HepG2 (cell line): ENCODE results near the gene CCDC120. TPM values are rescaled to one million over a fixed set of nuclear protein-coding genes. Genes with fewer than 3 reads are reported as not detected.

Experiments
- ADNP ChIP-seq: sonication (generic); formaldehyde crosslinking; IDR thresholded peaks from 2 replicates; pipeline ENCODE4 v1.4.0; 2020; ENCODE audit warnings: missing genetic modification reagents
- DNMT3B ChIP-seq: conservative IDR thresholded peaks from 2 replicates; pipeline ENCODE4 v1.6.1; 2016; ENCODE audit warnings: missing biosample characterization, control low read depth
- GATAD1 ChIP-seq: IDR thresholded peaks from 2 replicates; pipeline ENCODE4 v1.6.1; 2016; ENCODE audit warnings: missing genetic modification reagents, missing compliant biosample characterization
- KAT7 ChIP-seq: IDR thresholded peaks from 2 replicates; pipeline ENCODE4 v1.6.1; 2018; ENCODE audit warnings: borderline replicate concordance, missing compliant biosample characterization
- MAFK ChIP-seq, 2 experiments: IDR thresholded peaks in 1 of 2; conservative IDR thresholded peaks in 1 of 2; 2 replicates each; pipeline ENCODE4 v1.6.1; 2011; ENCODE audit warnings: improper control_type of control experiment in 2 of 2, low read length in 2 of 2
- MED1 ChIP-seq: sonication (generic); formaldehyde crosslinking; IDR thresholded peaks from 2 replicates; pipeline ENCODE4 v1.4.0; 2020; ENCODE audit warnings: missing genetic modification reagents
- NFIB ChIP-seq: sonication (generic); formaldehyde crosslinking; IDR thresholded peaks from 2 replicates; pipeline ENCODE4 v1.9.0; 2021; ENCODE audit warnings: missing genetic modification reagents, mild to moderate bottlenecking, borderline replicate concordance
- NFKBIZ ChIP-seq: IDR thresholded peaks from 2 replicates; pipeline ENCODE4 v1.6.1; 2018; ENCODE audit warnings: missing genetic modification reagents, missing compliant biosample characterization
- ZNF296 ChIP-seq: sonication (generic); formaldehyde crosslinking; conservative IDR thresholded peaks from 2 replicates; pipeline ENCODE4 v1.5.0; 2020; ENCODE audit warnings: mild to moderate bottlenecking, missing genetic modification reagents
- ZNF329 ChIP-seq: sonication (generic); formaldehyde crosslinking; IDR thresholded peaks from 2 replicates; pipeline ENCODE4 v1.9.0; 2021; ENCODE audit warnings: low read depth, mild to moderate bottlenecking, missing genetic modification reagents
- polyA plus RNA-seq, 8 experiments: library from polyadenylated mRNA; depleted of rRNA in 3 of 8; stranded (reverse) in 7 of 8; unstranded in 1 of 8; fragments of >200 nt; fragmentation: Illumina TruSeq in 4 of 8; extraction: Trizol in 4 of 8; gene quantifications; 2 replicates each; pipeline versions ENCODE4 v1.2.1 to v1.2.3, GENCODE V29; 2011 to 2016; ENCODE audit warnings: low read depth in 4 of 8, missing spikeins in 1 of 8, mixed read lengths in 1 of 8; ENCODE audit not compliant: insufficient read depth in 1 of 8
- total RNA-seq, 5 experiments: library from RNA; depleted of rRNA; stranded (reverse); fragments of >200 nt; fragmentation: Illumina TruSeq; extraction: Trizol; gene quantifications; 2 replicates each; pipeline ENCODE4 v1.2.3, GENCODE V29; 2016; ENCODE audit warnings: low read depth in 1 of 5
- TF ChIP-seq, protein P1 (sequence below): IDR thresholded peaks from 2 replicates; pipeline ENCODE4 v1.6.1; 2012; ENCODE audit warnings: inconsistent platforms
- TF ChIP-seq, protein P2 (sequence below): IDR thresholded peaks from 2 replicates; pipeline ENCODE4 v1.4.0; 2020; ENCODE audit warnings: mild to moderate bottlenecking, missing genetic modification reagents
- TF ChIP-seq, protein P3 (sequence below): sonication (generic); formaldehyde crosslinking; IDR thresholded peaks from 2 replicates; pipeline ENCODE4 v1.5.0; 2020; ENCODE audit warnings: mild to moderate bottlenecking, missing genetic modification reagents
- TF ChIP-seq, protein P4 (sequence below): sonication (generic); formaldehyde crosslinking; IDR thresholded peaks from 2 replicates; pipeline ENCODE4 v1.8.1; 2023; ENCODE audit warnings: missing genetic modification reagents, inconsistent platforms, borderline replicate concordance
- TF ChIP-seq, protein P5 (sequence below): IDR thresholded peaks from 2 replicates; pipeline ENCODE4 v1.6.1; 2016; ENCODE audit warnings: low read depth, missing genetic modification reagents, missing compliant biosample characterization

CCDC120 gene
- total and polyA plus RNA-seq, 2 of the 13 experiments (the other 11 are each of a cell fraction or from before 2014, with no cell fraction given) = 0.89 to 3.2 TPM

DNA sequence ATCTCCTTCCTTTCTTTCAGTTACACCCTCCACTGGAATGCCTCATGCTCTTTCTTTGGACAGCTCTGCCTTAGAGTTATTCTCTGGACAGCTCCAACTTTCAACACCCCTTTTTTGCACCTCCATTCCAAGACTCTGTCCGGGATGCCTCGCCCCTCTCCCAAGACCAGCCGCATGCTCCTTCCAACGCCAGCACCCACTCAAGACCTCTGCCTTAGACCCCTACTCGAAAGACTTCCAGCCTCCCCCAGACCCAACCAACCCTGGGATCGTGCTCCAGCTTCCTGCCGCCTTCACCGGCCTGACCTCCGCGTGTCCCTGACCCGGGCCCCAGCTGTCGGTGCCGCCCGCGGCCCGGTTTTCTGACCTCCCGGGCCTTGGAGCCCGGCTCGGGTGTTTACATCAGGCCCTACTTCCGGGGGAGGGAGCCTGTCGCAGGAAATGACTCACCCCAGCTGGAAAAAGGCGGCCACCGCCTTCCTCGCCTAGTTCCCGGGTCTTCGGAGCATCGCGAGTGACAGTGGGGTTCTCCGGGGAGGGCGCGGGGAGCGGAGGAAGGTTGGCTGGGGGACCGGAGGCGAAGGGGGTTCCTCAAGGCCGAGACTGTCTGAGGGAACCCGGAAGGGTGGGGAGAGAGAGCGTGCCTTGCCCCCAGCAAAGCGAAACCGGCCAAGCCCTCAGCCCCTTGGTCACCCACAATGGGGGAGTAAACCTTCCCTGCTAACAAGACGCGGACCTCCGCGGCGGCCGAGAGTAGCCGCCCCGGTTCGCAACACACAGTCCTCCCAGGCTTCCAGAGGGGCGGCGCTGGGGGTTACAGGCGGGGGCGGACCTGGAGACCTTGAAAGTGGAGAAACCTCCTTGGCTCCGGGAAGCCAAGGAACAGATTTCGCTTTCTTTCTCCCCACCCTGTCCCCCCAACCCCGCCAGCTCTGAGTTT, 21.0 kb downstream of the CCDC120 start, which contains the start of gene WDR45 (continued):
- TF ChIP-seq, protein P1, sequence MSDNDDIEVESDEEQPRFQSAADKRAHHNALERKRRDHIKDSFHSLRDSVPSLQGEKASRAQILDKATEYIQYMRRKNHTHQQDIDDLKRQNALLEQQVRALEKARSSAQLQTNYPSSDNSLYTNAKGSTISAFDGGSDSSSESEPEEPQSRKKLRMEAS = peak; percentile 74
- TF ChIP-seq DNMT3B (CRISPR knock-in tag) = no peak
- no peak for TF ChIP-seq ZNF329 (CRISPR knock-in tag)
- TF ChIP-seq NFKBIZ (CRISPR knock-in tag) = no peak
- TF ChIP-seq MAFK (conservative IDR thresholded peaks at IDR 0.05 in 1 of 2, IDR thresholded peaks at IDR 0.05 in 1 of 2; ENCODE audit: low read length in 2 of 2) = no peak
- TF ChIP-seq KAT7 = no peak
- TF ChIP-seq MED1 (CRISPR knock-in tag) = peak; percentile 60
- no peak for TF ChIP-seq NFIB (CRISPR knock-in tag)
- peak; percentile 81 for TF ChIP-seq GATAD1 (CRISPR knock-in tag)
- TF ChIP-seq, protein P2, sequence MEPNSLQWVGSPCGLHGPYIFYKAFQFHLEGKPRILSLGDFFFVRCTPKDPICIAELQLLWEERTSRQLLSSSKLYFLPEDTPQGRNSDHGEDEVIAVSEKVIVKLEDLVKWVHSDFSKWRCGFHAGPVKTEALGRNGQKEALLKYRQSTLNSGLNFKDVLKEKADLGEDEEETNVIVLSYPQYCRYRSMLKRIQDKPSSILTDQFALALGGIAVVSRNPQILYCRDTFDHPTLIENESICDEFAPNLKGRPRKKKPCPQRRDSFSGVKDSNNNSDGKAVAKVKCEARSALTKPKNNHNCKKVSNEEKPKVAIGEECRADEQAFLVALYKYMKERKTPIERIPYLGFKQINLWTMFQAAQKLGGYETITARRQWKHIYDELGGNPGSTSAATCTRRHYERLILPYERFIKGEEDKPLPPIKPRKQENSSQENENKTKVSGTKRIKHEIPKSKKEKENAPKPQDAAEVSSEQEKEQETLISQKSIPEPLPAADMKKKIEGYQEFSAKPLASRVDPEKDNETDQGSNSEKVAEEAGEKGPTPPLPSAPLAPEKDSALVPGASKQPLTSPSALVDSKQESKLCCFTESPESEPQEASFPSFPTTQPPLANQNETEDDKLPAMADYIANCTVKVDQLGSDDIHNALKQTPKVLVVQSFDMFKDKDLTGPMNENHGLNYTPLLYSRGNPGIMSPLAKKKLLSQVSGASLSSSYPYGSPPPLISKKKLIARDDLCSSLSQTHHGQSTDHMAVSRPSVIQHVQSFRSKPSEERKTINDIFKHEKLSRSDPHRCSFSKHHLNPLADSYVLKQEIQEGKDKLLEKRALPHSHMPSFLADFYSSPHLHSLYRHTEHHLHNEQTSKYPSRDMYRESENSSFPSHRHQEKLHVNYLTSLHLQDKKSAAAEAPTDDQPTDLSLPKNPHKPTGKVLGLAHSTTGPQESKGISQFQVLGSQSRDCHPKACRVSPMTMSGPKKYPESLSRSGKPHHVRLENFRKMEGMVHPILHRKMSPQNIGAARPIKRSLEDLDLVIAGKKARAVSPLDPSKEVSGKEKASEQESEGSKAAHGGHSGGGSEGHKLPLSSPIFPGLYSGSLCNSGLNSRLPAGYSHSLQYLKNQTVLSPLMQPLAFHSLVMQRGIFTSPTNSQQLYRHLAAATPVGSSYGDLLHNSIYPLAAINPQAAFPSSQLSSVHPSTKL (CRISPR knock-in tag) = no peak
- TF ChIP-seq, protein P3, sequence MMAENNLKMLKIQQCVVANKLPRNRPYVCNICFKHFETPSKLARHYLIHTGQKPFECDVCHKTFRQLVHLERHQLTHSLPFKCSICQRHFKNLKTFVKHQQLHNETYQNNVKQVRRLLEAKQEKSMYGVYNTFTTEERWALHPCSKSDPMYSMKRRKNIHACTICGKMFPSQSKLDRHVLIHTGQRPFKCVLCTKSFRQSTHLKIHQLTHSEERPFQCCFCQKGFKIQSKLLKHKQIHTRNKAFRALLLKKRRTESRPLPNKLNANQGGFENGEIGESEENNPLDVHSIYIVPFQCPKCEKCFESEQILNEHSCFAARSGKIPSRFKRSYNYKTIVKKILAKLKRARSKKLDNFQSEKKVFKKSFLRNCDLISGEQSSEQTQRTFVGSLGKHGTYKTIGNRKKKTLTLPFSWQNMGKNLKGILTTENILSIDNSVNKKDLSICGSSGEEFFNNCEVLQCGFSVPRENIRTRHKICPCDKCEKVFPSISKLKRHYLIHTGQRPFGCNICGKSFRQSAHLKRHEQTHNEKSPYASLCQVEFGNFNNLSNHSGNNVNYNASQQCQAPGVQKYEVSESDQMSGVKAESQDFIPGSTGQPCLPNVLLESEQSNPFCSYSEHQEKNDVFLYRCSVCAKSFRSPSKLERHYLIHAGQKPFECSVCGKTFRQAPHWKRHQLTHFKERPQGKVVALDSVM (CRISPR knock-in tag) = no peak
- TF ChIP-seq, protein P4, sequence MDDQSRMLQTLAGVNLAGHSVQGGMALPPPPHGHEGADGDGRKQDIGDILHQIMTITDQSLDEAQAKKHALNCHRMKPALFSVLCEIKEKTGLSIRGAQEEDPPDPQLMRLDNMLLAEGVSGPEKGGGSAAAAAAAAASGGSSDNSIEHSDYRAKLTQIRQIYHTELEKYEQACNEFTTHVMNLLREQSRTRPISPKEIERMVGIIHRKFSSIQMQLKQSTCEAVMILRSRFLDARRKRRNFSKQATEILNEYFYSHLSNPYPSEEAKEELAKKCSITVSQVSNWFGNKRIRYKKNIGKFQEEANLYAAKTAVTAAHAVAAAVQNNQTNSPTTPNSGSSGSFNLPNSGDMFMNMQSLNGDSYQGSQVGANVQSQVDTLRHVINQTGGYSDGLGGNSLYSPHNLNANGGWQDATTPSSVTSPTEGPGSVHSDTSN = no peak
- no peak for TF ChIP-seq ZNF296 (CRISPR knock-in tag)
- TF ChIP-seq, protein P5, sequence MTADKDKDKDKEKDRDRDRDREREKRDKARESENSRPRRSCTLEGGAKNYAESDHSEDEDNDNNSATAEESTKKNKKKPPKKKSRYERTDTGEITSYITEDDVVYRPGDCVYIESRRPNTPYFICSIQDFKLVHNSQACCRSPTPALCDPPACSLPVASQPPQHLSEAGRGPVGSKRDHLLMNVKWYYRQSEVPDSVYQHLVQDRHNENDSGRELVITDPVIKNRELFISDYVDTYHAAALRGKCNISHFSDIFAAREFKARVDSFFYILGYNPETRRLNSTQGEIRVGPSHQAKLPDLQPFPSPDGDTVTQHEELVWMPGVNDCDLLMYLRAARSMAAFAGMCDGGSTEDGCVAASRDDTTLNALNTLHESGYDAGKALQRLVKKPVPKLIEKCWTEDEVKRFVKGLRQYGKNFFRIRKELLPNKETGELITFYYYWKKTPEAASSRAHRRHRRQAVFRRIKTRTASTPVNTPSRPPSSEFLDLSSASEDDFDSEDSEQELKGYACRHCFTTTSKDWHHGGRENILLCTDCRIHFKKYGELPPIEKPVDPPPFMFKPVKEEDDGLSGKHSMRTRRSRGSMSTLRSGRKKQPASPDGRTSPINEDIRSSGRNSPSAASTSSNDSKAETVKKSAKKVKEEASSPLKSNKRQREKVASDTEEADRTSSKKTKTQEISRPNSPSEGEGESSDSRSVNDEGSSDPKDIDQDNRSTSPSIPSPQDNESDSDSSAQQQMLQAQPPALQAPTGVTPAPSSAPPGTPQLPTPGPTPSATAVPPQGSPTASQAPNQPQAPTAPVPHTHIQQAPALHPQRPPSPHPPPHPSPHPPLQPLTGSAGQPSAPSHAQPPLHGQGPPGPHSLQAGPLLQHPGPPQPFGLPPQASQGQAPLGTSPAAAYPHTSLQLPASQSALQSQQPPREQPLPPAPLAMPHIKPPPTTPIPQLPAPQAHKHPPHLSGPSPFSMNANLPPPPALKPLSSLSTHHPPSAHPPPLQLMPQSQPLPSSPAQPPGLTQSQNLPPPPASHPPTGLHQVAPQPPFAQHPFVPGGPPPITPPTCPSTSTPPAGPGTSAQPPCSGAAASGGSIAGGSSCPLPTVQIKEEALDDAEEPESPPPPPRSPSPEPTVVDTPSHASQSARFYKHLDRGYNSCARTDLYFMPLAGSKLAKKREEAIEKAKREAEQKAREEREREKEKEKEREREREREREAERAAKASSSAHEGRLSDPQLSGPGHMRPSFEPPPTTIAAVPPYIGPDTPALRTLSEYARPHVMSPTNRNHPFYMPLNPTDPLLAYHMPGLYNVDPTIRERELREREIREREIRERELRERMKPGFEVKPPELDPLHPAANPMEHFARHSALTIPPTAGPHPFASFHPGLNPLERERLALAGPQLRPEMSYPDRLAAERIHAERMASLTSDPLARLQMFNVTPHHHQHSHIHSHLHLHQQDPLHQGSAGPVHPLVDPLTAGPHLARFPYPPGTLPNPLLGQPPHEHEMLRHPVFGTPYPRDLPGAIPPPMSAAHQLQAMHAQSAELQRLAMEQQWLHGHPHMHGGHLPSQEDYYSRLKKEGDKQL (CRISPR knock-in tag) = no peak
- TF ChIP-seq ADNP (CRISPR knock-in tag) = no peak
